NCI-H460 (cell line): ENCODE results near the gene SGCE. TPM values are rescaled to one million over a fixed set of nuclear protein-coding genes. Genes with fewer than 3 reads are reported as not detected.

Source experiments
- DNase-seq: peaks from one replicate; pipeline ENCODE4 v3.0.0-alpha.2; 2016; ENCODE audit warnings: low read depth; ENCODE audit errors: extremely low read depth
- total RNA-seq: library from RNA; depleted of rRNA; stranded (reverse); fragments of >200 nt; shearing (Covaris generic); gene quantifications from 2 replicates; pipeline ENCODE4 v1.2.3, GENCODE V29; 2014

Gene SGCE
- total RNA-seq, 1 experiment from 2014 or later = 9.5 TPM

DNA sequence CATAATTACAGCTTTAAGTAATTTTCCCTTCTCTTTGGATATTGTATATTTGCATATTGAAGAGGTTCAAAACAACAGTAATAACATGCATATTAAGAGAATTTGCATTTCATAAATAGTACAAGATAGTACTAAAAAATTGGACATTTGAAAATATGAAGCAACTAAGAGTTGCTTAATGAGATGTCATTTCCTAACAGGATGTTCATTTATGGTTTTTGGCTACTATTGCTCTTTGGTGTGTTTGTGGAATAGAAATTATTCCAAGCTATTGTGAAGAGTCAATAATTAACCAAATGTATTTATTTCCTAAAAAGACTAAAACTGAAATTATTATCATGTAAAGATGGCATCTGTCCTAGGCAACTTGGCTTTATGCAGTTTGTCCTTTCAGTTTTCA, 4.1 kb upstream of the SGCE start:
- no peak for DNase-seq

DNA sequence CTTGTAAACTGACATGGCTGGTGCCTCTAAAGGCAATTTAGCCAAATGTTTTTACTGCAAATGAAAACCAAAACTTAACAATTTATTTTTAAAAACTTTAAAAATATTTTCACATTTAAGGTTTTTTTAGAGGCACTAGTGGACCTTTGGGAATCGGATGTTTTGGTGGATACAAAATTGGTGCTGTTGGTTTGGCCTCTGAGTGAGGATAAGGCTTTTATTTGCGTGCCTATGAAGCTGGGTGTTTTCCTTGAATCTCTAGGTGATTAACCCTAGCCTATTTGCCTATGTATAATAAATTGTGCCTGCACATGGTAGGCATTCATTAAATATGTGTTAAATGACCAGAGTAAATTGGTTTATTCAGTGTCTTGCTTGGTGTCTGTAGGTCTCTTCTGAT, 2.9 kb upstream of the SGCE start:
- DNase-seq = no peak

DNA sequence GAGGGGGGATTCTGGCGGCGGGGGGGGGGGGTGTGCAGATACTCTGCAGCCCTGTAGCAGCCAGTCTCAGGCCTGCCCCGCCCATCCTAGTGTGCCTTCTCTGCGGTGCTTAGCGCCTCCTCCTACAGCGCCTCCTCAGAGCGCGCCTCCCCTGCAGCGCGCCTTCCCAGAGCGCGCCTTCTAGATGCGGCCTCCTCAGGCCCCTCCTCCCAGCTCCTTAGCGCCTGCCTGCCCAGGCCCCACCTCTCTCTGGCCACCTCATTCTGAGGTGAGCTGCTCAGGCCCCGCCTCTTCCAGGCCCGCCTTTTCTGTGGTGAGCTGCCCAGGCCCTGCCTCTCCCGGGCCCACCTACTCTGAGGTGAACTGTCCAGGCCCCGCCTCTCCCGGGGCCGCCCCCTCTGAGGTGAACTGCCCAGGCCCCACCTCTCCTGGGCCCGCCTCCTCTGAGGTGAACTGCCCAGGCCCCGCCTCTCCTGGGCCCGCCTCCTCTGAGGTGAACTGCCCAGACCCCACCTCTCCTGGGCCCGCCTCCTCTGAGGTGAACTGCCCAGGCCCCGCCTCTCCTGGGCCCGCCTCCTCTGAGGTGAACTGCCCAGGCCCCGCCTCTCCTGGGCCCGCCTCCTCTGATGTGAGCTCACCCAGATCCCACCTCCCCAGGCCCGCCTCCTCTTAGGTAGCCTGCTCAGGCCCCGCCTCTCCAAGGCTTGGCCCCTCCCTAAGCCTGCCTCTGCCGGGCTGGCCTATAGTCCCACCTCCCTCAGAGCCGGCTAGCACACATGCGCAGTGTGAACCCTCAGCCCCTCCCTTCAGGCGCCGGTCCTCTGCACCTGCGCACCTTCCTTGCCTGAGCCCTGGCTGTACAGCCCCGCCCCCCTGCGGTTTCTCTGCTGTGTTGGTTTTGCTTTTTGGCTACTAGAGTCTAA, 2.1 kb upstream of the SGCE start:
- peak; percentile 89 for DNase-seq

DNA sequence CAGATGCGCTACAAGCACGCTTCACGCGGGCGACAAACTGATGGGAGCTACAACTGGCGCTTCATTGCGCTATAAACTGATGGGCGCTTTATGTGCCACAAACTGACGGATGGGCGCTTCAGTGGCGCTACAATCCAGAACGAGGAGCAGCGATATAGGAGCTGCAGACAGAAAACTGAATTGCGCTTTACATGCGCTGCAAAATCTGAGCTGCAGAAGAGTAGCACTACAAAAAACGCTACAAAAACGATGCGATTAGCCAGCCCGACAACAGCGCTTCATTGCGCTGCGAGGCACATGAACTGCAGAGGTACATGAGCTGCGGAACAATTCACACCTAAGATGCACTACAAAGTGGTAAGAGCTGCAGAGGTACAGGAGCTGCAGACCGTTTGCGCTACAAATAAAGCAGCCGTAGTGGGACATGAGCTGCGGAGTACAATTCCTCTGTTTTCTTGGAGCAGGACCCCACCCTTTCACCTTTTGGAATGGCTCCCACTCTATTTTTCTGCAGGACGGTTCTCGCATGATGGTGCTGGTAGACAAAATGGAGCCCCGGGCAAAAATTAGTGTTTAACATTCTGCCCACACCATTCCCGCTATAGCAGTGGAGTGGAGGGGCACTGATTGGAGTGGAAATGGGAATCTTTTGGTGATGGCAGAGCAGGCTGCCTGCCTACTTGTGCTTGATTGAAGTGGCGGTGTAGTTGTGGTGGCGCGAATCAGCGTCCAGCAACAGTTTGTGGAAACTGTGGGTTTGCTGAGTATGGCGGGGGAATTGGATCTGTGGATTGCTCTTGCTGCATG, 1.2 kb upstream of the SGCE start:
- DNase-seq = no peak

DNA sequence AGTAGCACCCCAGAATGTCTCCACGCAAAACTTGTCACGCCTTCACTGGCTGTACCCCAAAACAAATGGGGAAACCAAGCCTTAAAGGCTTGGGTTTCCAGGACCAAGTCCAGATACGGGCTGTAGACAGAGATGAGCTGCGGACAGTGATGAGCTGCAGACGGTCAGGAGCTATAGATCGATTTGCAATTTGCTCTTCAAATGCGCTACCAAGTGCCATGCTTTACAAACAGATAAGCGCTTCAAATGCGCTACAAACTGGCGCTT, 658 bp upstream of the SGCE start:
- no peak for DNase-seq

GRCh38 chr7:94655126-94655847, 646 bp downstream of the SGCE start:
- DNase-seq = no peak

DNA sequence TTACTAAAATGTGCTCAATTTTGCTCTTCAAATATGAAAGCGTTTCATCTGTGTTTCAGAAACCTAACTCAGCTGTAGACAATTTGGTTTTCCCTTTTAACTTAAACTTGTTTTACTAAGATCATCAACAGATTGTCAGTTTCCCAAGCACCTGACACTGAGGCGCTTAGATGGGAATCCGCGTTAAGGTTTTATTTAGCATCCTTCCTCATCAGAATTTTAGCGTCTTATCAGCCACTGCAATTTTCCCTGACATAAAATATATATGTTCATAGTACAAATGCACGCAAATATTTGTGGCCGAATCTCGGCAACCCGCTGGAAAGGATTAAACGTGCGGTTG, 1.2 kb downstream of the SGCE start:
- DNase-seq = no peak

- no peak for DNase-seq
These were observed 5.5 kb downstream of the SGCE start for GRCh38 chr7:94650147-94651051.

- no peak for DNase-seq
These were observed 6.5 kb downstream of the SGCE start for GRCh38 chr7:94649450-94649849.

DNA sequence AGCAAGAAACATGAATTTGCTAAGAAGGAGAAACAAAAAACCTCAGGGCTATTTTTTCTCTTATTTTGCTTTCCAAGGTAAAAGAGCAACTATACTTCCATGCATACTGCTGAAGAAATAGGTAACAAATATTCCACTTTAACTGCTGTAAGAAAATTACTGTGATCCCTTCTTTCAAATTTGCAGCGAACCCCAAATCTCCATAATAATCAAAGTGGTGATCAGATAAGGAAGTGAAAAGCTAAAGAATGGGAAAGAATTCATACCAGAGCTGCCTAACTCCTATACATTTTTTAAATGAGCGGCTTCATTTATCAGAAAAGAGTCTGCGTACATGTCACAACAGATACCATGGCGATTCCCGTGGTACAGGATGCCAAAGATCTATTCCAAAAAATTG, 7.2 kb downstream of the SGCE start:
- DNase-seq = no peak

DNA sequence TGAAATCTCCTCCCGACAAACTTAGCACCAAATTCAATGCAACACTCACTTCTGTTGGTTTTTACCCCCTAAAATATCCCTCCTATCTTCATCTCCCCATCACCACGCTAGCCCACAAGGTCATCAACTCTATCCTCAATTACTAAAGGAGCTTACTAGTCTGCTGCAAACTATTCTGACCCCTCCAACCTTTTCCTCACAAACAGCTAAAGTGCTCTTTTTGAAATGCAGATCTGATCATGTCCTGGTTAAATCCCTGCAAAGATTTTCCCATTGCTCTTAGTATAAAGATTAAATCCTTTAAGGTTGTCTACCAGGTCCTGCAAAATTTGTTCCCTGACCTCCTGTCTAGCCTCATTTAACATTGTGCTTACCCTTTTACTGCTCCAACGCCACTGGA, 8.6 kb downstream of the SGCE start:
- DNase-seq = no peak

DNA sequence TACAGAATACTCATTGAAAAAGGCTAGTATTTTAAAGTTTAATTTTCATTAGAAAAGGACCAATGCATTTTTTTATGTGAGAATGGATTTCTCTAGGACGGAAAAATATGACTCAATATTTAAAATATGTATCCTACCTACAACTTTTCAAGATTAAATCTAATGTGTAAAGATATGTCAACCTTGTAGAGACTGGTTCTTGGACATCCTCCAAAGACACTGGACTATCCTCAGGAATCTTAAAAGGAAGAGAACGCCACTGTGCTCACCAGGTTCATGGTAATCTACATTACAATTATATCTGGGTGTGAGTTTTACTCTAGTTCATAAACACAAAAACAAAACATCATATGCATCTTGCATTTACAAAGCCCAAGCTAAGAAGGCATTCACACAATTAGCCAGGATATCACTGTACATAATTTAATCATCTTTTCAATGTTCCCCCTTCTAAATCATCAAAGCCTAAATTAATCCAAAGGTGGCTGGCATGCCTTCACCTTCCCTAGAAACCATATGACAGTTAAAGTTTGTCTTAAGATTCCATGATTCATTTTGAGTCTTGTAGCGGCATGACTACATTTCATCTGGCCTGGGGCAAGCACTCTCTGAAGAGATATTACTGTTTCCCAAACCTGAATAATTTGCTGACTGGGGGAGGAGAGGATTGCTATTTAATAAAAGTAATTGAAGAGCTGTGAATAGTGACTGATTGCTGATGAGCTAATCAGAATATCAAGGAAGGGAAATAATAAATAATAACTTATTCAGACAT, 12.0 kb downstream of the SGCE start:
- no peak for DNase-seq

DNA sequence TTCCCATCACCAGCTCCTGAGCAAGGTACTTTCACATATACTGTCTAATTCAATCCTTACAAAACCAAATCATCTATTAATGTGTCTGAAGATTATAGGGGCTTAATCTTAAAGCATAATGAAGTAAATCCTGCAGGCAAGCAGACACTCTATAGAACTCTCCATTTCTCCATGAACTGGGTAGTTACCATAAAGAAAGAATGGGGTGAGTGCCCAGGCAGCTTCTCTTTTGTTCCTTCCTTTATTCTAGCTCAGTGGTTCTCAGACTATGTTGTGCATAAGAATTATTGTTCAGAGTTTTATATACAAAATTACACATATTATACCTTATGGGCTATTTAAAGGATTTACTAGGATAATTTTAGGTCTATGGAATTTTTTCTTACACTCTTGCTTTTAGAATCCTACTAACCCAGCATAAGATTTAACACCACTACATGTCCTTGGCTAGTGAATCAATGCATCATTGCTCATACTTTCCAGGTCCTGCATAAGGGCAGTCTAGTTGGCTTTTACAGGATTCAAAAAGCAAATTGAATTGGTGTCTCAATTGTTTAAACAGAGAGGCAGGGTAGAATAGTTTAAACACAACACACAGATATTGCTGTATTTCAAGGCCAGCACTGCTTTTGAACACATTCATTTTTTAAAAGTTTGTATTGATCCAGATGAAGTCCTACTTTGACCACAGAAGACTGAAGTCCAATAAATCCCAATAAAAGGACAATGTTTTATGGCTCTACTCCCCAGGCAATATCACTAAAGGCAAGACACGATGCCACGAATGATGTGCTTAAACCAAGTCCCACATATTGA, 12.9 kb downstream of the SGCE start:
- DNase-seq = no peak

DNA sequence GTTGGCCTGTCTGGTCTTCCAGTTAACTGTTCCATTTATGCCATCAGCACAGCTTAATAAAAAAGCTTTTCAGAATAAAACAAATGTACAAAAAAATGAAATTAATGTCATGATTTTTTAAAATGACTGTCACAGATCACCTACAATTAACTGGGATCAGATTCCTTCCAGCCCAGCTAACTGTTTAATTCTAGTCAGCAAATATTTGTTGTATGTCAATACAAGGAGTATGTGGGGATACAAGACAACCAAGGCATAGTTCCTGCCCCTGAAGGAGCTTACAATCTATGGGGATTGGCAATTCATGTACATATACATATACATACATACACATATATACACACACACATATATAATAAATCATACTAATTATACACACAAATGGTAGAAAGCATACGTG, 16.5 kb downstream of the SGCE start:
- no peak for DNase-seq

DNA sequence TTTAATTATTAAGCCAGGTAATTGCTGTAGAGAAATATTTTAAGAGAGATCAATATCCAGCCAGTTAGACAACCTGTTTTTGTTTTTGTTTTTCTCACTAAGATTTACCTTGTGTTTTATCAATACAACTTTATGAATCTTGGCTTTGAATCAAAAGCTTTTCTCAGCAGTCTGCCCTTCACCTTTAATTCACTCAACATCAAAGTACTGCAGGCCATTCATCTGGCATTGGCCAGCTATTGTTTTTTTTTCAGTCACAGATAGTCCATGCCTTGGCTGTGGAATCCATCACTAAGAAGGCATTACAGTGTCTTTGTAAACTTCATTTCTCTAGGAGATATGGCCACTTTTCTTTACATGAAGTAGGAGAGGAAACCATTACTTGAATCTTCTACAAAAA, 20.2 kb downstream of the SGCE start:
- no peak for DNase-seq

DNA sequence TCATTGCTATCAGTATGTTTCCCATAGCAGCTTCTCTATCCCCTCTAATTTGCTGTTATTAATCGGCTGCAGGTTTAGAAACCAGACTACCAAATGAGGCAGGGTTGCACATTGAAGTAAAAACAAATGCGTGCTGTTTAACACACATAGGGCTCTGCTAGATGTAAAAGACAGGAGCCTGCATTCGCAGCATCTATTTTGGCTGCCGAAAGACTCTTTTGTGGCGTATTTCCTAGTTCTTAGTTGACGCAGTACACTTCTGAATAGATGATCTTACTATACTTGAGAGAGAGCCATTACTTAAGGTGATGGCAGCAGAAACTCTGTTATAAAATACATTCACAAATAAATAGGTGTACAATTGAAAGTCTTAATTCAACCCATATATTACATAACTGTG, 21.4 kb downstream of the SGCE start:
- DNase-seq = no peak

- DNase-seq = no peak
These were observed 22.2 kb downstream of the SGCE start for GRCh38 chr7:94633687-94634086.

DNA sequence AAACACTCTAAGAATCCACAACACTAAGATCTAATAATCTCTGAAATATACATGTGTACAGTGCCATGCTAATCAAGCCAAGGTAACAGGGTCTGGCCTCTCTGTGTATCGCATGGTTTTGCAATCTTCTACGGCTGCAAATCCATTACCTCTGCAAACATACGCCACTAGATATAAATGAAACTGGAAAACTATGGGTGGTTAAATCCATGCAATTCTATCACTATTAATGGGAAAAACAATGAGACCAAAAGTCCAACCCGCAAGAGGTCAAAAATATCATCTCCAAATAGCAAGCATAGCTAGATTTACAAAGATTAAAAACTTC, 23.0 kb downstream of the SGCE start:
- DNase-seq = no peak

- DNase-seq = no peak
These were observed 23.5 kb downstream of the SGCE start for GRCh38 chr7:94632338-94633013.
